Endothelial cell of umbilical vein (primary cell): ENCODE measurements around the gene ELL2. TPM values are rescaled to one million over a fixed set of nuclear protein-coding genes. Genes with fewer than 3 reads are reported as not detected.
A peak's percentile ranks its signal among the peaks of the same experiment; 100 is the strongest.

ENCODE experiments used
- BruUV-seq: library from RNA; stranded (reverse); fragments of 400-500 nt; replicated peaks from 2 replicates; lab custom pipeline; 2021; lab: Mats Ljungman, UMichigan
- CTCF ChIA-PET: fragments of 300-600, 350-600 bp; sonication (Branson Sonifier 250); formaldehyde crosslinking; loops from one replicate; lab custom pipeline; 2021; ENCODE audit warnings: antibody characterized with exemption, inconsistent platforms; lab: Charles Lee
- POLR2A ChIA-PET: fragments of 300-600, 350-600 bp; sonication (Branson Sonifier 250); formaldehyde crosslinking; loops from one replicate; lab custom pipeline; 2021; ENCODE audit warnings: antibody characterized with exemption, inconsistent platforms; lab: Charles Lee
- DNase-seq: peaks from one replicate; pipeline ENCODE4 v3.0.0-alpha.2; 2011; ENCODE audit warnings: low read depth, low spot score
- FAIRE-seq: peaks from 2 replicates; lab custom pipeline; 2011; peaks lifted over from hg19 to GRCh38; lab: Jason Lieb, UNC
- H2AFZ ChIP-seq: 2 replicates; pipeline ENCODE4 v1.6.0; 2012; ENCODE audit warnings: low read depth, low read length, control low read depth, inconsistent platforms
- H3K27ac ChIP-seq: 2 replicates; pipeline ENCODE4 v1.5.1; 2011; ENCODE audit warnings: low read depth, mild to moderate bottlenecking, control low read depth, low read length, moderate library complexity; ENCODE audit not compliant: insufficient read depth
- H3K27me3 ChIP-seq, 2 experiments: 2 replicates each; pipeline versions ENCODE4 v1.6.0 to v1.6.1; 2011; ENCODE audit warnings: low read length in 2 of 2, mixed read lengths in 1 of 2; ENCODE audit not compliant: control insufficient read depth in 2 of 2, insufficient read depth in 2 of 2
- H3K36me3 ChIP-seq, 2 experiments: 2 replicates in 1 of 2; 3 replicates in 1 of 2; pipeline ENCODE4 v1.5.1; 2011; ENCODE audit warnings: low read length in 2 of 2, mild to moderate bottlenecking in 1 of 2, moderate library complexity in 1 of 2; ENCODE audit not compliant: control insufficient read depth in 2 of 2, insufficient read depth in 2 of 2; ENCODE audit errors: extremely low read depth in 1 of 2
- H3K4me1 ChIP-seq: 3 replicates; pipeline ENCODE4 v1.5.1; 2011; ENCODE audit warnings: mild to moderate bottlenecking, low read length; ENCODE audit not compliant: control insufficient read depth, insufficient read depth; ENCODE audit errors: extremely low read depth
- H3K4me2 ChIP-seq: 2 replicates; pipeline ENCODE4 v1.6.1; 2011; ENCODE audit warnings: low read length, control low read depth, mixed read lengths; ENCODE audit not compliant: insufficient read depth
- H3K4me3 ChIP-seq, 3 experiments: fragments of 200-600 bp in 1 of 3; sonication (generic), shearing (Covaris generic) in 1 of 3; replicated peaks in 1 of 3; 2 replicates each; pipeline ENCODE4 v1.5.1; 2011 to 2016; ENCODE audit warnings: control low read depth in 3 of 3, low read length in 3 of 3, mild to moderate bottlenecking in 2 of 3, inconsistent platforms in 1 of 3, low read depth in 1 of 3, moderate library complexity in 1 of 3; ENCODE audit not compliant: insufficient read depth in 1 of 3
- H3K79me2 ChIP-seq: 2 replicates; pipeline ENCODE4 v1.6.0; 2012; ENCODE audit warnings: low read length, inconsistent platforms; ENCODE audit not compliant: control insufficient read depth, insufficient read depth
- H3K9ac ChIP-seq: replicated peaks from 2 replicates; pipeline ENCODE3; 2011; ENCODE audit warnings: low read length, control low read depth; ENCODE audit not compliant: insufficient read depth; ENCODE audit errors: extremely low read depth
- H3K9me1 ChIP-seq: replicated peaks from 3 replicates; pipeline ENCODE4 v1.6.0; 2011; ENCODE audit warnings: mild to moderate bottlenecking, low read length; ENCODE audit not compliant: control insufficient read depth, insufficient read depth; ENCODE audit errors: extremely low read depth
- H3K9me3 ChIP-seq: replicated peaks from 2 replicates; pipeline ENCODE4 v1.5.1; 2012; ENCODE audit warnings: low read length, inconsistent platforms; ENCODE audit not compliant: control insufficient read depth, insufficient read depth
- H4K20me1 ChIP-seq: replicated peaks from 2 replicates; pipeline ENCODE3; 2011; ENCODE audit warnings: mild to moderate bottlenecking, low read length; ENCODE audit not compliant: control insufficient read depth, insufficient read depth; ENCODE audit errors: extremely low read depth
- CTCF ChIP-seq, 2 donors: IDR thresholded peaks; 1 replicate in 1 of 2; 2 replicates in 1 of 2; pipeline ENCODE4 v1.5.1; 2011; ENCODE audit warnings: low read length in 2 of 2, mild to moderate bottlenecking in 2 of 2, moderate library complexity in 2 of 2, control low read depth in 1 of 2, inconsistent platforms in 1 of 2, low read depth in 1 of 2; ENCODE audit not compliant: insufficient read depth in 1 of 2; ENCODE audit errors: extremely low read depth in 1 of 2
- EZH2 ChIP-seq: IDR thresholded peaks from 2 replicates; pipeline ENCODE4 v1.6.1; 2012; ENCODE audit warnings: borderline replicate concordance, low read depth, mild to moderate bottlenecking, moderate library complexity, low read length, inconsistent platforms; ENCODE audit not compliant: severe bottlenecking
- GATA2 ChIP-seq: IDR thresholded peaks from 2 replicates; pipeline ENCODE4 v1.7.0; 2011; ENCODE audit warnings: low read depth, mild to moderate bottlenecking, moderate library complexity, mixed read lengths, low read length; ENCODE audit not compliant: insufficient read length, insufficient read depth
- JUN ChIP-seq: IDR thresholded peaks from 2 replicates; pipeline ENCODE4 v1.6.1; 2011; ENCODE audit warnings: borderline replicate concordance, low read depth; ENCODE audit not compliant: insufficient read length, insufficient read depth
- MAX ChIP-seq: IDR thresholded peaks from 2 replicates; pipeline ENCODE4 v1.6.1; 2011; ENCODE audit not compliant: insufficient read depth, insufficient read length
- MYC ChIP-seq: IDR thresholded peaks from one replicate; pipeline ENCODE4 v1.6.1; 2011; ENCODE audit warnings: mild to moderate bottlenecking, low read depth, low read length
- POLR2A ChIP-seq: IDR thresholded peaks from 2 replicates; pipeline ENCODE4 v1.6.1; 2012; ENCODE audit warnings: low read depth, mild to moderate bottlenecking, control low read depth, low read length
- POLR2AphosphoS5 ChIP-seq: IDR thresholded peaks from 2 replicates; pipeline ENCODE4 v1.6.1; 2012; ENCODE audit warnings: low read depth, mild to moderate bottlenecking, control low read depth, low read length, moderate library complexity; ENCODE audit not compliant: insufficient read depth
- dilution Hi-C: fragments of 300-500 bp; cut with MboI; formaldehyde crosslinking; loops from one replicate; pipeline ENCODE4 v1.15.0; 2019; ENCODE audit warnings: low sequenced_read_pairs; ENCODE audit not compliant: extremely low pct_ligation_motif_present
- intact Hi-C: fragments of 100-400 bp; cut with micrococcal nuclease; formaldehyde crosslinking; loops from one replicate; pipeline ENCODE4 v1.10.0; 2022
- polyA plus RNA-seq, 4 experiments: library from polyadenylated mRNA; depleted of rRNA in 3 of 4; stranded (reverse) in 3 of 4; unstranded in 1 of 4; fragments of >200 nt; gene quantifications; 2 replicates each; pipeline versions ENCODE4 v1.2.1 to v1.2.3, GENCODE V29; 2011 to 2012; ENCODE audit warnings: missing spikeins in 1 of 4
- total RNA-seq: library from RNA; stranded (reverse); gene quantifications from 2 replicates; pipeline ENCODE4 v1.2.3, GENCODE V29; 2021

Gene ELL2
- total and polyA plus RNA-seq, 2 donors (not counting 3 experiments of a cell fraction or from before 2014, with no cell fraction given) = 6.8 to 26.0 TPM

DNA sequence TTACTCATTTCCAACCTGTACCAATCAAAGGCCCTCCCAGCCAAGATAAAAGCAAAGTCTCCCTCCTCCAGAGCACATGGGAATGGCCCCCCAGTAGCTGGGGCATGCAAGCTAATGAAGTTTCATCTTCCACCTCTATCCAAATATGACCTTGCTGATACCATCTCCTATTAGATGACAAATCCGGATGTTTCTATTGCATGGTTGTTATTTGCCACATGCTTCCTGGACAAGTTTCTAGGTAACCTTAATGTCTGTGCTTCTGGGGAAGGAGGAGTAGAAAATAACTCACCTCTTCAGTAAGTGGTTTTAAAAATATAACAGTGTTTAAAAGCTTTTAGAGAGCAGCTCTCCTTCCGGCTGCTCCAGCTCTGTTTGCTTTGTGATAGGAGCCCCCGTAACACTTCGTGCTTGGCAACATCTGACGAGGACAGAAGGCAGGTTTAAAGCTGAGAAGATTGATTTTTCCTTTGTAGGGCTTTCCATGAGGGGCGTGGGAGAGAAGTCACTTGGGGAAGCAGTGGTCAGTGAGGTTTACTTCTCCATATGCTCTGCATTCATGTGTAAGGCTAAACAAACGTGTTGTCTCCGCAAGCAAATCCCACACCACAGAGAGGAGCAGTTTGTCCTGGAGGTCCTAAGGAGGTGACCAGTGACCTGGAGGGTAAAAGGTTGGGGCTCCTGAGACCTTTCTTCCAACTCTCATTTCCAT lies 98.8 kb downstream of the ELL2 start:
- POLR2A ChIA-PET = no interaction called here

DNA sequence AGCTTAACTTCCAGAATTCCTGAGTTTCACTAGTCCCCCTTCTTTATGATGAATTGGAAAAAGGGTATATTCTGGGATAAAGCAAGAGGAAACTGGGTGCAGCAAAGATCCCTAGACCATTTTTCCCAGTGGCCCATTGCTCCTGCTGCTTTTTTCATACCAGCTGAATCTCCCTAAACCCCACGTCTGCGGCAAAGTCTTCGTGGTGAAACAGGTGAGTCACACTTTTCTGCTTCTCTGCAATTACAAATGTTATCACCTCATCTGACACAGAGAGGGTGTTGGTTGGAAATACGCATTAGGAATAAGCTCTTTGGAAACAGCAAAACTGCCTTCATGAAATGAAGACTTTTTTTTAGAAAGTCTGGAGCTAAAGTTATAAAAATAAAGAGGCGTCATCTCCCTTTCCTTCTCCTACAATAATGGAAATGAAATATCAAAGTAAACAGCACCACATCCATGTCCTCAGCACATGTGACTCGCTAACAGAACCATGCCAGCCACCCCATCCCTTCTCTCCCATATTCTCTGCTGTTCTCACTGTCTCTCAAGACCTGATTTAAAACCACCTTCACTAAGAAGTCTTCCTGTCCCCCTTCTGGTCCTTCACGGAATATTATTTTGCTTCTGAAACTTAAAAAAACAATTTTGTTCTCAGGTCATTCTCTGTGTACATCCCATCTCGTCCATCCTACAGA lies 99.6 kb downstream of the ELL2 start:
- H3K4me3 ChIP-seq = peak overlapping the region in 1 of 3 experiments; percentile 16
- TSS peak; percentile 37 for BruUV-seq
- peak overlapping the region; percentile 85 for H3K9ac ChIP-seq
- H3K79me2 ChIP-seq = no peaks in the 10 kb centered on the region
- no peak for TF ChIP-seq CTCF (IDR thresholded peaks at IDR 0.05; ENCODE audit: extremely low read depth in 1 of 2, insufficient read depth in 1 of 2, low read depth in 1 of 2, low read length in 2 of 2)
- no peak for TF ChIP-seq POLR2A
- no peak for TF ChIP-seq MYC
- TF ChIP-seq GATA2 = peak; percentile 72
- TF ChIP-seq POLR2AphosphoS5 = no peak
- TF ChIP-seq JUN = no peak
- TF ChIP-seq EZH2 = no peak
- FAIRE-seq = no peak
- peak overlapping the region; percentile 98 for H3K27ac ChIP-seq
- intact Hi-C loops (loop anchor here (1.0 to 5.0 kb wide), 7 partner anchors 8 to 720 kb away; partner anchors contain the start of genes ELL2 and GLRX), dilution Hi-C loops (no loop called here)
- peak; percentile 64 for DNase-seq
- peaks cover 57% of the 10 kb centered on the region for H3K4me1 ChIP-seq
- H3K27me3 ChIP-seq = no peaks in the 10 kb centered on the region
- no peaks in the 10 kb centered on the region for H4K20me1 ChIP-seq
- ChIA-PET CTCF (interaction anchor here (0.9 to 6.9 kb wide), 6 partner anchors 8 to 474 kb away, joined by 3 to 73 read pairs (median 5); no protein-coding TSS in a partner anchor), POLR2A (no interaction called here)
- H3K4me2 ChIP-seq = peak overlapping the region; percentile 82
- H2AFZ ChIP-seq = peak overlapping the region; percentile 29
- H3K9me1 ChIP-seq = no peaks in the 10 kb centered on the region
- H3K36me3 ChIP-seq = no peaks in the 10 kb centered on the region
- H3K9me3 ChIP-seq = no peaks in the 10 kb centered on the region

More for the DNA sequence above, 98.8 kb downstream of the ELL2 start:
- Histone ChIP-seq H3K9ac (no peak overlapping the region), H3K4me1 (peaks cover 49% of the 10 kb centered on the region), H3K4me3 (no peak overlapping the region), H2AFZ (no peak overlapping the region), H3K9me3 (no peaks in the 10 kb centered on the region), H4K20me1 (no peaks in the 10 kb centered on the region), H3K27ac (peak overlapping the region; percentile 98), H3K79me2 (no peaks in the 10 kb centered on the region), H3K9me1 (no peaks in the 10 kb centered on the region), H3K4me2 (peak overlapping the region; percentile 82), H3K36me3 (no peaks in the 10 kb centered on the region), H3K27me3 (no peaks in the 10 kb centered on the region)
- BruUV-seq = no TSS peak
- TF ChIP-seq GATA2 (peak; percentile 78), MAX (no peak)
- FAIRE-seq = no peak
- CTCF ChIA-PET = interaction anchor here (0.8 to 6.9 kb wide), 6 partner anchors 8 to 473 kb away, joined by 3 to 73 read pairs (median 5); no protein-coding TSS in a partner anchor
- dilution Hi-C loops = no loop called here
- intact Hi-C loops = loop anchor here (5.0 kb wide), 1 partner anchor 719 kb away; no protein-coding TSS in a partner anchor
- no peak for DNase-seq
